ENCODE data around the gene DNAI7.

GRCh38 chr12:25069224-25069623 lies 125.7 kb downstream of the DNAI7 start:
- TF ChIP-seq, protein P1, sequence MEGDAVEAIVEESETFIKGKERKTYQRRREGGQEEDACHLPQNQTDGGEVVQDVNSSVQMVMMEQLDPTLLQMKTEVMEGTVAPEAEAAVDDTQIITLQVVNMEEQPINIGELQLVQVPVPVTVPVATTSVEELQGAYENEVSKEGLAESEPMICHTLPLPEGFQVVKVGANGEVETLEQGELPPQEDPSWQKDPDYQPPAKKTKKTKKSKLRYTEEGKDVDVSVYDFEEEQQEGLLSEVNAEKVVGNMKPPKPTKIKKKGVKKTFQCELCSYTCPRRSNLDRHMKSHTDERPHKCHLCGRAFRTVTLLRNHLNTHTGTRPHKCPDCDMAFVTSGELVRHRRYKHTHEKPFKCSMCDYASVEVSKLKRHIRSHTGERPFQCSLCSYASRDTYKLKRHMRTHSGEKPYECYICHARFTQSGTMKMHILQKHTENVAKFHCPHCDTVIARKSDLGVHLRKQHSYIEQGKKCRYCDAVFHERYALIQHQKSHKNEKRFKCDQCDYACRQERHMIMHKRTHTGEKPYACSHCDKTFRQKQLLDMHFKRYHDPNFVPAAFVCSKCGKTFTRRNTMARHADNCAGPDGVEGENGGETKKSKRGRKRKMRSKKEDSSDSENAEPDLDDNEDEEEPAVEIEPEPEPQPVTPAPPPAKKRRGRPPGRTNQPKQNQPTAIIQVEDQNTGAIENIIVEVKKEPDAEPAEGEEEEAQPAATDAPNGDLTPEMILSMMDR (conservative IDR thresholded peaks at IDR 0.05; ENCODE audit: low read depth, low read length) = no peak
- no peak for TF ChIP-seq EZH2phosphoT487 (IDR thresholded peaks at IDR 0.05; ENCODE audit: borderline replicate concordance, low read length)

Data from PC-3 (cell line).